CD1c-positive myeloid dendritic cell (primary cell): Measurements from ENCODE around the gene HRCT1.
"Not testable (repeated sequence)": the region's sequence is repeated elsewhere in the genome, so short reads cannot be mapped to it uniquely, and the experiment has no call there.

ENCODE experiments used
- DNase-seq: peaks from one replicate; pipeline ENCODE4 v3.0.0-alpha.2; 2016; ENCODE audit errors: extremely low spot score

HRCT1 gene

GRCh38 chr9:35917261-35917660, 11.3 kb downstream of the HRCT1 start:
- DNase-seq, result no peak

- no peak for DNase-seq
These were observed 12.8 kb downstream of the HRCT1 start for GRCh38 chr9:35918780-35919179.

- DNase-seq, result no peak
These were observed 13.4 kb downstream of the HRCT1 start for GRCh38 chr9:35919212-35920008.

- peak; percentile 19 for DNase-seq
These were observed 14.1 kb downstream of the HRCT1 start for GRCh38 chr9:35920051-35920620.

- DNase-seq, result no peak
These were observed 17.6 kb downstream of the HRCT1 start for GRCh38 chr9:35923598-35923926.

- DNase-seq, result peak; percentile 8
These were observed 18.1 kb downstream of the HRCT1 start for GRCh38 chr9:35923927-35924763.

GRCh38 chr9:35928591-35929452, 22.8 kb downstream of the HRCT1 start:
- no peak for DNase-seq

GRCh38 chr9:35929453-35929718, 23.4 kb downstream of the HRCT1 start:
- DNase-seq, result no peak

- no peak for DNase-seq
These were observed 24.5 kb downstream of the HRCT1 start for GRCh38 chr9:35930521-35930920.

GRCh38 chr9:35930989-35931388, 25.0 kb downstream of the HRCT1 start:
- DNase-seq, result no peak

GRCh38 chr9:35932735-35933134, 26.7 kb downstream of the HRCT1 start:
- DNase-seq, result no peak

- DNase-seq, result no peak
These were observed 27.6 kb downstream of the HRCT1 start for GRCh38 chr9:35933550-35934067.

- not testable (repeated sequence) for DNase-seq
These were observed 28.1 kb downstream of the HRCT1 start for GRCh38 chr9:35934069-35934468.

- DNase-seq, result no peak
These were observed 29.3 kb downstream of the HRCT1 start for GRCh38 chr9:35935261-35935660.

GRCh38 chr9:35935755-35936509, 29.9 kb downstream of the HRCT1 start:
- DNase-seq, result no peak

- DNase-seq, result no peak
These were observed 31.2 kb downstream of the HRCT1 start for GRCh38 chr9:35937227-35937626.

GRCh38 chr9:35938474-35939356, 32.7 kb downstream of the HRCT1 start:
- no peak for DNase-seq

GRCh38 chr9:35939679-35940250, 33.8 kb downstream of the HRCT1 start:
- DNase-seq, result no peak
